GM23248 (cell line): ENCODE results near the gene SEMA6A. TPM values are rescaled to one million over a fixed set of nuclear protein-coding genes. Genes with fewer than 3 reads are reported as not detected.

ENCODE experiments used
- DNase-seq: peaks from one replicate; pipeline ENCODE4 v3.0.0-alpha.2; 2015
- H2AFZ ChIP-seq: fragments of 200-600 bp; sonication (generic); 2 replicates; pipeline ENCODE4 v1.6.1; 2016; ENCODE audit warnings: antibody characterized with exemption
- H3F3A ChIP-seq: fragments of 200-600 bp; sonication (generic); 2 replicates; pipeline ENCODE4 v1.6.1; 2016; ENCODE audit warnings: mild to moderate bottlenecking, antibody characterized with exemption, mixed run types; ENCODE audit not compliant: insufficient read depth
- H3K27ac ChIP-seq: fragments of 200-600 bp; sonication (generic); 2 replicates; pipeline ENCODE4 v1.5.1; 2016; ENCODE audit warnings: mild to moderate bottlenecking
- H3K27me3 ChIP-seq: fragments of 200-600 bp; sonication (generic); replicated peaks from 2 replicates; pipeline ENCODE4 v1.6.1; 2016; ENCODE audit warnings: mild to moderate bottlenecking; ENCODE audit not compliant: insufficient read depth
- H3K36me3 ChIP-seq: fragments of 200-600 bp; sonication (generic); 2 replicates; pipeline ENCODE4 v1.6.1; 2016; ENCODE audit warnings: low read depth, mild to moderate bottlenecking
- H3K4me1 ChIP-seq: fragments of 200-600 bp; sonication (generic); 2 replicates; pipeline ENCODE4 v1.6.1; 2016; ENCODE audit warnings: mild to moderate bottlenecking; ENCODE audit not compliant: insufficient read depth
- H3K4me2 ChIP-seq: fragments of 200-600 bp; sonication (generic); one replicate; pipeline ENCODE4 v1.6.1; 2016; ENCODE audit warnings: mild to moderate bottlenecking; ENCODE audit not compliant: unreplicated experiment
- H3K4me3 ChIP-seq: fragments of 200-600 bp; sonication (generic); 2 replicates; pipeline ENCODE4 v1.5.1; 2016; ENCODE audit warnings: mild to moderate bottlenecking
- H3K79me2 ChIP-seq: fragments of 200-600 bp; sonication (generic); 2 replicates; pipeline ENCODE4 v1.6.1; 2016; ENCODE audit warnings: mild to moderate bottlenecking; ENCODE audit not compliant: insufficient read depth
- H3K9ac ChIP-seq: fragments of 200-600 bp; sonication (generic); 2 replicates; pipeline ENCODE4 v1.6.1; 2016; ENCODE audit warnings: mild to moderate bottlenecking
- H3K9me2 ChIP-seq: fragments of 200-600 bp; sonication (generic); 2 replicates; pipeline ENCODE4 v1.6.1; 2016; ENCODE audit warnings: mixed run types, mild to moderate bottlenecking, moderate library complexity; ENCODE audit not compliant: insufficient read depth
- H3K9me3 ChIP-seq: fragments of 200-600 bp; sonication (generic); one replicate; pipeline ENCODE4 v1.6.1; 2017; ENCODE audit warnings: low read depth
- H4K20me1 ChIP-seq: fragments of 200-600 bp; sonication (generic); 2 replicates; pipeline ENCODE4 v1.6.0; 2016; ENCODE audit not compliant: insufficient read depth
- EZH2 ChIP-seq: fragments of 200-600 bp; sonication (generic); IDR thresholded peaks from 2 replicates; pipeline ENCODE4 v1.6.1; 2018; ENCODE audit warnings: antibody characterized with exemption, mild to moderate bottlenecking; ENCODE audit not compliant: insufficient read depth, poor library complexity, severe bottlenecking
- EZH2phosphoT487 ChIP-seq: fragments of 200-600 bp; sonication (generic); IDR thresholded peaks from 2 replicates; pipeline ENCODE4 v1.6.1; 2018; ENCODE audit warnings: antibody characterized with exemption, moderate library complexity, mild to moderate bottlenecking, low read depth; ENCODE audit not compliant: insufficient read depth
- WGBS, 2 experiments: methylation state at CpG; one replicate each; pipeline ENCODE4 v1.1.6; 2015 to 2017; ENCODE audit warnings: low lambda C conversion rate in 2 of 2, low coverage in 1 of 2; ENCODE audit errors: missing lambda C conversion rate in 2 of 2; 5-methylcytosine and 5-hydroxymethylcytosine counted together
- in situ Hi-C: fragments of 300-500 bp; cut with MboI; formaldehyde crosslinking; loops from 2 replicates; pipeline ENCODE4 v1.15.0; 2020
- polyA plus RNA-seq: library from polyadenylated mRNA; unstranded; fragments of >200 nt; fragmentation: Nextera tagmentation; extraction: Ambion mirVana; gene quantifications from 2 replicates; pipeline ENCODE4 v1.2.1, GENCODE V29; 2016
- total RNA-seq: library from RNA; depleted of rRNA; stranded (reverse); fragments of >200 nt; shearing (Covaris generic); gene quantifications from 2 replicates; pipeline ENCODE4 v1.2.3, GENCODE V29; 2014

SEMA6A gene
- total and polyA plus RNA-seq, 2 experiments from 2014 or later: under 0.01 to 0.79 TPM

DNA sequence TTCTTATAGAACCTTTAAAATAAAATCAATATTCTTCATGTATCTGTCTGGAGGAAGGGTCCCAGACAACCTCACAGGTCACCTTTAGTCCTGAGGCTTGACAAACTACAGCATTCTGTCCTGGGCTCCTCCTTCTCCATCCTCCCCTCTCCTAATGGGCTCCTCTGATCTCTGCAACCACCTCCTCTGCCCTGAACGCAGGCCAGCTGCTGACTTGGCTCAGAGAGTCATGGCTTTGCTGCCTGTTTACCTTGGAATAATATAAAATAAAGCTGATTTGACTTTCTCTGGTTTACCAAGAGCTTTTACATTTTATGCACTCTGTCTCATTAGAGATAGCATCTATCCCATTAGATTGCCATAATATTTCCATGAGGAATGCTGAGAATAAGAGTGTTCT, 159.4 kb downstream of the SEMA6A start:
- H3K79me2 ChIP-seq: no peaks in the 10 kb centered on the region
- WGBS, 2 experiments: 80 to 82% methylated on average over 1 of the region's 1 CpG
- no peaks in the 10 kb centered on the region for H3K9me3 ChIP-seq
- H3K9ac ChIP-seq: no peak overlapping the region
- no peaks in the 10 kb centered on the region for H3K27me3 ChIP-seq
- H3K36me3 ChIP-seq: no peaks in the 10 kb centered on the region
- H3K9me2 ChIP-seq: no peaks in the 10 kb centered on the region
- DNase-seq: no peak
- no peak overlapping the region for H3K27ac ChIP-seq
- no peaks in the 10 kb centered on the region for H3F3A ChIP-seq
- no peaks in the 10 kb centered on the region for H3K4me1 ChIP-seq
- no peak overlapping the region for H3K4me3 ChIP-seq
- H4K20me1 ChIP-seq: no peaks in the 10 kb centered on the region
- no peak for TF ChIP-seq EZH2
- no peak for TF ChIP-seq EZH2phosphoT487
- H2AFZ ChIP-seq: no peak overlapping the region
- in situ Hi-C loops: no loop called here
- no peak overlapping the region for H3K4me2 ChIP-seq

DNA sequence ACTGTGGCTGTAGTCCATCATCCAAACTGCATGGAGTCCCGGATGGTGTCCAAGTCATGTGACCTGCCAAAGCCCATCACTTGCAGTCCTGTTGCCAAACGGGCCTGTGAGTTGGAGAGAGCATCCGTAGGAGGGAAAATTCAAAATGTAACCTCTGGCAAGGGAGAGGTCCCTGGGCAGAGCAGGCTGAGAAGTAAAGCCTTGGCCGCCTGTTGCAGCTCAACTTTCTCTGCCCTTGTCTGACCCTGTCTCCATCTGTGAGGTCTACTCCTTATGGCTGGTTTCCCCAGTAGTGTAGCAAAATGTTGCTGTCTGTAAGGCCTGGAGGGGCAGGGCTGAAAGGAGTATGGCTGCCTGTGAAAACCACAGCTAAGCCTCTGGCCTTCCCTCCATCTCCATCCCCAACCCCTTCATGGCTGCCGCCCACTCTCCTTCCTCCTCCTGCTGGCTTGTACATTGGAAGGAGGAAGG, 163.5 kb downstream of the SEMA6A start:
- no peaks in the 10 kb centered on the region for H4K20me1 ChIP-seq
- no peak overlapping the region for H3K27ac ChIP-seq
- no peaks in the 10 kb centered on the region for H3K9me3 ChIP-seq
- H3K27me3 ChIP-seq: no peaks in the 10 kb centered on the region
- H3F3A ChIP-seq: no peaks in the 10 kb centered on the region
- no peaks in the 10 kb centered on the region for H3K4me1 ChIP-seq
- H2AFZ ChIP-seq: no peak overlapping the region
- H3K79me2 ChIP-seq: no peaks in the 10 kb centered on the region
- 28 to 37% methylated on average over 5 of the region's 5 CpGs for WGBS, 2 experiments
- H3K4me3 ChIP-seq: no peak overlapping the region
- no peaks in the 10 kb centered on the region for H3K9me2 ChIP-seq
- DNase-seq: no peak
- no peak overlapping the region for H3K4me2 ChIP-seq
- in situ Hi-C loops: no loop called here
- H3K36me3 ChIP-seq: no peaks in the 10 kb centered on the region
- no peak overlapping the region for H3K9ac ChIP-seq
- TF ChIP-seq EZH2 (no peak), EZH2phosphoT487 (no peak)

DNA sequence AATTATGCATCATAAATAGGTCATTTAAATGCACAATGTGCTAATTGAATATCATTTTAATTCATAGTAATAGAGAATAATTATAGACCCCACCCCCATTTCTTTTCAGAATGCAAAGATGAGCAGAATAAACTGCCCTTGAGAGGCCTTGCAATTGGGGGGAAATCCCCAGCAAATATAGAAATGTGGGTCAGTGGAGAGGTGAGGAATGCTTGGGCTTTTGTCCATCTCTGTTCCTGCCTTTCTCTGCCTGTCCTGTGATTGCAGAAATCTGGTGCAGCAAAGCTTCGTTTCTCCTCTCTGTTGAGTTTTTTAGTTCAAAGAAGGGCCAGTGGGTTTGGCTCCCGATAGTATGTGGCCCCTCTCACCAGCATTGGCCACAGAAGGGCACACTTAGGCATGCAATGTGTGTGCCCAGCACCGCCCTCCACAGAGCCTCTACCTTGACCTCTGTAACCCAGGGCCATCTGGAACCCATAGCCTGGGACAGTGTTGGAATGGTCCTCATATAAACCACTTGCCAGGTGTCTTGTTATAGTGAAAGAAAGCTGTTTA, 164.2 kb downstream of the SEMA6A start:
- 86 to 93% methylated on average over 3 of the region's 3 CpGs for WGBS, 2 experiments
- TF ChIP-seq EZH2phosphoT487 (no peak), EZH2 (no peak)
- H3K27ac ChIP-seq: no peak overlapping the region
- no peak overlapping the region for H3K4me2 ChIP-seq
- no peaks in the 10 kb centered on the region for H3K9me2 ChIP-seq
- in situ Hi-C loops: no loop called here
- no peaks in the 10 kb centered on the region for H3K9me3 ChIP-seq
- no peak overlapping the region for H2AFZ ChIP-seq
- H3F3A ChIP-seq: no peaks in the 10 kb centered on the region
- no peaks in the 10 kb centered on the region for H3K36me3 ChIP-seq
- no peak overlapping the region for H3K4me3 ChIP-seq
- no peaks in the 10 kb centered on the region for H4K20me1 ChIP-seq
- H3K4me1 ChIP-seq: no peaks in the 10 kb centered on the region
- H3K79me2 ChIP-seq: no peaks in the 10 kb centered on the region
- no peak overlapping the region for H3K9ac ChIP-seq
- H3K27me3 ChIP-seq: no peaks in the 10 kb centered on the region
- DNase-seq: no peak

DNA sequence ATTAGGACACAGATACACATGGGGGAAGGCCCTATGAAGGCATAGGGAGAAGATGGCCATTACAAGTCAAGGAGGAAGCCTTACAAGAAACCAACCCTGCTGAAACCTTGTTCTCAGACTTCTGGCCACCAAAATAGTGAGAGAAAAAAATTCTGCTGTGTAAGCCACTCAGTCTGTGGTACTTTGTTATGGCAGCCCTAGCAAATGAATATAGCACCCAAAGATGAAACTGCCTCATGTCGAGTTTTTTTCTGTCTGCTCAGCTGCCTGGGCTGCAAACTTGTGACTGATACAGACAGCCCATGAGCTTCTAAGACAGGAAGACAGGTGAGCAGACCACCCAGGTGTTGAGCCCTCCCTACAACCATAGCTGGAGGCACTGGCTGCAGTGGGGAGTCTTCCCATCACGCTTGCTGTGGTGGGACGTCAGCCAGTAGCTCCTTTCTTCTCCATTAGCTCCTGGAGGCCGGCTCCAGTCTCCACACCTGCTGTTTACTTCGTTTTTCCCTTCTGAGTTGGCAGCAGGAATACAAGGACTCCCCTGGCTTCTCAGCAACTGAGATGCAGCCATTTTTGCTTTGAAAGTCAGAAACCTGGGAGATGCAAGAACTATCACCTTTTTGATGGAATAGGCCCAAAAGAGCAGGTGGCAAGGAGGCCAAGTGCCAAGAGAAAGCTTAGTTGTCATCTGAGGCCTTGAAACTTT, 164.9 kb downstream of the SEMA6A start:
- H4K20me1 ChIP-seq: no peaks in the 10 kb centered on the region
- no peak overlapping the region for H3K4me2 ChIP-seq
- H2AFZ ChIP-seq: no peak overlapping the region
- H3K9ac ChIP-seq: no peak overlapping the region
- in situ Hi-C loops: no loop called here
- no peaks in the 10 kb centered on the region for H3K27me3 ChIP-seq
- DNase-seq: no peak
- no peaks in the 10 kb centered on the region for H3K79me2 ChIP-seq
- no peak for TF ChIP-seq EZH2
- no peak for TF ChIP-seq EZH2phosphoT487
- no peaks in the 10 kb centered on the region for H3K4me1 ChIP-seq
- H3K4me3 ChIP-seq: no peak overlapping the region
- no peaks in the 10 kb centered on the region for H3F3A ChIP-seq
- H3K36me3 ChIP-seq: no peaks in the 10 kb centered on the region
- WGBS, 2 experiments: 73 to 76% methylated on average over 5 of the region's 5 CpGs
- H3K27ac ChIP-seq: no peak overlapping the region
- no peaks in the 10 kb centered on the region for H3K9me3 ChIP-seq
- no peaks in the 10 kb centered on the region for H3K9me2 ChIP-seq
